Loucy (cell line): ENCODE measurements around the gene CAPN10.

Experiments
- CTCF ChIP-seq: fragments of 200-600 bp; sonication (generic); conservative IDR thresholded peaks from 2 replicates; pipeline ENCODE4 v1.5.1; 2014; ENCODE audit warnings: mild to moderate bottlenecking, antibody characterized with exemption, low read length
- EZH2phosphoT487 ChIP-seq: fragments of 200-600 bp; IDR thresholded peaks from 2 replicates; pipeline ENCODE4 v1.6.1; 2018; ENCODE audit warnings: antibody characterized with exemption, mild to moderate bottlenecking, moderate library complexity, borderline replicate concordance

GRCh38 chr2:240639566-240639965 lies 53.0 kb downstream of the CAPN10 start:
- TF ChIP-seq CTCF, result no peak
- TF ChIP-seq EZH2phosphoT487, result no peak
